Esophagus squamous epithelium (tissue), 4 donors: Measurements from ENCODE around the gene RPS4Y1.

Experiments
- CTCF ChIP-seq, 6 experiments: fragments of 450-650 bp in 4 of 6; fragments of 200-600 bp in 2 of 6; sonication (generic) in 2 of 6; IDR thresholded peaks; one replicate each; pipeline ENCODE4 v1.5.1; 2016 to 2019; ENCODE audit warnings: antibody characterized with exemption in 6 of 6, mild to moderate bottlenecking in 4 of 6, moderate library complexity in 4 of 6
- POLR2A ChIP-seq, 4 donors: fragments of 450-650 bp; IDR thresholded peaks; one replicate each; pipeline ENCODE4 v1.6.1; 2017; ENCODE audit warnings: antibody characterized with exemption in 4 of 4, mild to moderate bottlenecking in 4 of 4, moderate library complexity in 3 of 4

- no peak for TF ChIP-seq CTCF (IDR thresholded peaks at IDR 0.05)
- no peak for TF ChIP-seq POLR2A (IDR thresholded peaks at IDR 0.05)
These were observed 26.7 kb downstream of the RPS4Y1 start for GRCh38 chrY:2868035-2868607.
